Mononuclear cell (primary cell): ENCODE results near the gene DCTN2. TPM values are rescaled to one million over a fixed set of nuclear protein-coding genes. Genes with fewer than 3 reads are reported as not detected.
"Not testable (repeated sequence)": the region's sequence is repeated elsewhere in the genome, so short reads cannot be mapped to it uniquely, and the experiment has no call there.

ENCODE experiments used
- H3K27me3 ChIP-seq: 2 replicates; pipeline ENCODE4 v1.6.0; 2011; ENCODE audit warnings: low read length, control low read depth; ENCODE audit not compliant: insufficient read depth
- H3K4me1 ChIP-seq: 2 replicates; pipeline ENCODE4 v1.5.1; 2011; ENCODE audit warnings: mild to moderate bottlenecking, low read length, control low read depth; ENCODE audit not compliant: insufficient read depth
- H3K4me3 ChIP-seq: 2 replicates; pipeline ENCODE4 v1.5.1; 2011; ENCODE audit warnings: mild to moderate bottlenecking, low read length, moderate library complexity
- H3K9me3 ChIP-seq: 2 replicates; pipeline ENCODE4 v1.5.1; 2011; ENCODE audit warnings: low read depth, mild to moderate bottlenecking, control low read depth, low read length
- total RNA-seq: library from RNA; depleted of rRNA; stranded (reverse); fragments of >200 nt; gene quantifications from one replicate; pipeline ENCODE4 v1.2.3, GENCODE V29; 2012

DCTN2 gene
- total RNA-seq, 1 donor = 52.2 TPM

DNA sequence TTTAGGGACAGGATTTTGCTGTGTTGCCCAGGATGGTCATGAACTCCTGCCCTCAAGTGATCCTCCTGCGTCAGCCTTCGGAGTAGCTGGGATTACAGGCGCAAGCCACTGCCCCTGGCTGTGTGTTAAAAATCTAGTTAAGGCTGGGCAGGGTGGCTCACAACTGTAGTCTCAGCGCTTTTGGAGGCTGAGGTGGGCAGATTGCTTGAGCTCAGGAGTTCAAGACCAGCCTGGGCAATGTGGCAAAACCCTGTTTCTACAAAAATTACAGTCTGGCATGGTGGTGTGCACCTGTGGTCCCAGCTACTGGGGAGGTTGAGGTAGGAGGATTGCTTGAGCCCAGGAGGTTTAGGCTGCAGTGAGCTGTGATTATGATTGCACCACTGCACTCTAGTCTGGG is 35.8 kb downstream of the DCTN2 start:
- Histone ChIP-seq H3K4me3 (no peak overlapping the region), H3K9me3 (no peaks in the 10 kb centered on the region), H3K4me1 (no peaks in the 10 kb centered on the region), H3K27me3 (no peaks in the 10 kb centered on the region)

GRCh38 chr12:57507796-57508195 is 39.2 kb downstream of the DCTN2 start:
- not testable (repeated sequence) for H3K4me3 ChIP-seq, H3K27me3 ChIP-seq, H3K4me1 ChIP-seq, H3K9me3 ChIP-seq

GRCh38 chr12:57506541-57506940 is 40.5 kb downstream of the DCTN2 start:
- not testable (repeated sequence) for H3K27me3 ChIP-seq, H3K9me3 ChIP-seq, H3K4me3 ChIP-seq, H3K4me1 ChIP-seq

DNA sequence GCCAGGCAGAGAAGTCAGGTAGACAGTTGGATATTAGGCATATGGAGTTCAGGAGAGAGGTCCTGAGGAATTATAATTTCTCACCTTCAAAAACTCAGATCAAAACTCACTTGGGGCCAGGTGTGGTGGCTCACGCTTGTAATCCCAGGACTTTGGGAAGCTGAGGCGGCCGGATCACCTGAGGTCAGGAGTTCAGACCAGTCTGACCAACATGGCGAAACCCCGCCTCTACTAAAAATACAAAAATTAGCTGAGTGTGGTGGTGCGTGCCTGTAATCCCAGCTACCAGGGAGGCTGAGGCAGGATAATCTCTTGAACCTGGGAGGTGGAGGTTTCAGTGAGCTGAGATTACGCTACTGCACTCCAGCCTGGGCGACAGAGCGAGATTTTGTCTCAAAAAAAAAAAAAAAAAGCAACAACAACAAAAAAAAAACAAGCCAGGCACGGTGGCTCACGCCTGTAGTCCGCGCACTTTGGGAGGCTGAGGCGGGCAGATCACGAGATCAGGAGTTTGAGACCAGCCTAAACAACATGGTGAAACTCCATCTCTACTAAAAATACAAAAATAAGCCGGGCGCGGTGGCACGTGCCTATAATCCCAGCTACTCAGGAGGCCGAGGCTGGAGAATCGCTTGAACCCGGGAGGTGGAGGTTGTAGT is 44.6 kb downstream of the DCTN2 start:
- not testable (repeated sequence) for H3K4me1 ChIP-seq, H3K9me3 ChIP-seq, H3K27me3 ChIP-seq, H3K4me3 ChIP-seq

- no peaks in the 10 kb centered on the region for H3K9me3 ChIP-seq
- H3K27me3 ChIP-seq = no peaks in the 10 kb centered on the region
- H3K4me3 ChIP-seq = no peak overlapping the region
- H3K4me1 ChIP-seq = no peaks in the 10 kb centered on the region
Observed at GRCh38 chr12:57500213-57500612, 46.8 kb downstream of the DCTN2 start.

DNA sequence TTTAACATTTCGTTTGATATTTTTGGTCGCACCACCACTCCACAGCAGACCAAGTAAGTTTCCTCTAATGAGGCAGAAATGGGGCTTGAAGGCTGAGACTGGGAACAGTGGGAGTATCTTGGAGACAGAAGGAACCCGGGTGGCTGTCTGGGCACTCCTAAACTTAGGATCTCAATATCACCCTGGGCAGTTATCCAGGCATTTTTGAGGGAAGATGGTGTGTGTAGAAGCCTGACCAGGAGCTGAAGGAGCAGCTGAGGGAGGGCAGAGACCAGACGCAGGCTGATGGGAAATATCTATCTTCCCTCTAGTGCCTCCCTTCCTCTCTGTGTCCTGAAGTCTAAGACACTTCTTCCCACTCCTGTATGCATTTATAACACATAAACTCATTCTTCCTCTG is 48.4 kb downstream of the DCTN2 start:
- Histone ChIP-seq H3K27me3 (no peaks in the 10 kb centered on the region), H3K9me3 (no peaks in the 10 kb centered on the region), H3K4me3 (no peak overlapping the region), H3K4me1 (no peaks in the 10 kb centered on the region)

GRCh38 chr12:57498132-57498502 is 48.9 kb downstream of the DCTN2 start:
- H3K9me3 ChIP-seq = no peaks in the 10 kb centered on the region
- H3K4me1 ChIP-seq = no peaks in the 10 kb centered on the region
- H3K4me3 ChIP-seq = no peak overlapping the region
- H3K27me3 ChIP-seq = no peaks in the 10 kb centered on the region

GRCh38 chr12:57497223-57498131 is 49.5 kb downstream of the DCTN2 start:
- H3K9me3 ChIP-seq = no peaks in the 10 kb centered on the region
- no peaks in the 10 kb centered on the region for H3K4me1 ChIP-seq
- no peak overlapping the region for H3K4me3 ChIP-seq
- no peaks in the 10 kb centered on the region for H3K27me3 ChIP-seq

- Histone ChIP-seq H3K9me3 (no peaks in the 10 kb centered on the region), H3K4me1 (no peaks in the 10 kb centered on the region), H3K27me3 (no peaks in the 10 kb centered on the region)
Observed at GRCh38 chr12:57496822-57497221, 50.2 kb downstream of the DCTN2 start.

DNA sequence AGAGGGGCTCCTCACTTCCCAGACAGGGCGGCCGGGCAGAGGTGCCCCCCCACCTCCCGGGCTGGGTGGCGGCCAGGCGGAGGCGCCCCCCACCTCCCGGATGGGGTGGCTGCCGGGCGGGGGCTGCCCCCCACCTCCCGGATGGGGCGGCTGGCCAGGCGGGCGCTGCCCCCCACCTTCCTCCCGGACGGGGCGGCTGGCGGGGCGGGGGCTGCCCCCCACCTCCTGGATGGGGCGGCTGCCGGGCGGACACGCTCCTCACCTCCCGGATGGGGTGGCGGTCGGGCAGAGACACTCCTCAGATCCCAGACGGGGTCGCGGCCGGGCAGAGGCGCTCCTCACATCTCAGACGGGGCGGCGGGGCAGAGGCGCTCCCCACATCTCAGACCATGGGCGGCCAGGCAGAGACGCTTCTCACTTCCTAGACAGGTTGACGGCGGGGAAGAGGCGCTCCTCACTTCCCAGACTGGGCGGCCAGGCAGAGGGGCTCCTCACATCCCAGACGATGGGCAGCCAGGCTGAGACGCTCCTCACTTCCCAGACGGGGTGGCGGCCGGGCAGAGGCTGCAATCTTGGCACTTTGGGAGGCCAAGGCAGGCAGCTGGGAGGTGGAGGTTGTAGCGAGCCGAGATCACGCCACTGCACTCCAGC is 51.8 kb downstream of the DCTN2 start:
- H3K4me1 ChIP-seq, H3K27me3 ChIP-seq, H3K4me3 ChIP-seq, H3K9me3 ChIP-seq: not testable (repeated sequence)

More at GRCh38 chr12:57496822-57497221, 50.2 kb downstream of the DCTN2 start:
- H3K4me3 ChIP-seq = no peak overlapping the region

GRCh38 chr12:57491393-57492280 is 55.4 kb downstream of the DCTN2 start:
- peaks cover 18% of the 10 kb centered on the region for H3K4me1 ChIP-seq
- no peak overlapping the region for H3K4me3 ChIP-seq
- H3K9me3 ChIP-seq = no peaks in the 10 kb centered on the region
- no peaks in the 10 kb centered on the region for H3K27me3 ChIP-seq

GRCh38 chr12:57490126-57490525 is 56.9 kb downstream of the DCTN2 start:
- H3K9me3 ChIP-seq = no peaks in the 10 kb centered on the region
- no peak overlapping the region for H3K4me3 ChIP-seq
- H3K4me1 ChIP-seq = peaks cover 18% of the 10 kb centered on the region
- no peaks in the 10 kb centered on the region for H3K27me3 ChIP-seq

DNA sequence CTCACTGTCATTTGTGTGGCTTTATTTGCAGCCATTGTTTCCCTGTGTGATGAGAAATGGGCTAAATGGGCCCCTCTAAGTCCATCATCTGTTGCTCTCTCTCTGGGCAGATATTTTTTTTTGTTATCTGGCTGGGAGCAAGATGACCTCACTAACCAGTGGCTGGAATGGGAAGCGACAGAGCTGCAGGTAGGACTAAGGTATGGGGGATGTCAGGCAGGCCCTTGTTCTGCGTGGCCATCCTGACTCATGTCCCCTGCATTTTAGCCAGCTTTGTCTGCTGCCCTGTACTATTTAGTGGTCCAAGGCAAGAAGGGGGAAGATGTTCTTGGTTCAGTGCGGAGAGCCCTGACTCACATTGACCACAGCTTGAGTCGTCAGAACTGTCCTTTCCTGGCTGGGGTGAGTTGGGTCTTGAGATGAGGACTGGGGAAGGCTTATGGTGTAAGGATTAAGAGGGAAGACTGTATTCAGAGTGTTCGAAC is 57.8 kb downstream of the DCTN2 start:
- Histone ChIP-seq H3K4me3 (no peak overlapping the region), H3K4me1 (peaks cover 18% of the 10 kb centered on the region), H3K27me3 (no peaks in the 10 kb centered on the region), H3K9me3 (no peaks in the 10 kb centered on the region)

DNA sequence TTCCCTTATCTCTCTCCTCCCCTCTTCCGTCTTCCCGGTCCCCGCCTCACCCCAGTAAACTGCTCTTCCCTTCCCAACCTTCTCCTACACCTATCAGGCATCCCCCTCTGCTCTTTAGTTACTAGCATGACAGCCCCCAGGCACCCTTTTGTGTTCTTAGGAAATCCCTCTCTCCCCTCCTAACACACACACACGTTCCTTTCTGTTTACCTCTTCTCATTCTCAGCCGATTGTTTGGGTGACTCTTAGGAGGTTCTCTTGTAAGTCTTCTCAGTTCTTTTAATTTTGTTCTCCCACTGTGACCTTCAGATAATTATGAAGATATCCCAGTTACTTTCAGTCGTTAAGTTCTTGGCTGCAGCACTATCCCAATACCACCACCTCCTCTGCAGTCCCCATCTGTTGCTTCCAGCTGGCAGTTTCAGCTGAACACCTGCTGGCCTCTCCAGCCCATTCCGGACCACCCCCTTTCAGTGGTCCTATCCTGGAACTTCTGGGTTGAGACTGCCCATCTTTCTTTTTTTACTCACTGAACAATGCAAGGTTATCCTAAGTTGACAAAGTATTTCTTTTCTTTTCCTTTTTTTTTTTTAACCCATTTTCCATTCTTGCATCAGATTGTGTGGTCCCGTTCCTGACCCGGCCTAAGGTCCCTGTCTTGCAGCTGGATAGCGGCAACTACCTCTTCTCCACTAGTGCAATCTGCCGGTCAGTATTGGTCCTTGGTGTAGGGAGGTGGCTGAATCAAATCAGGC is 58.4 kb downstream of the DCTN2 start:
- Histone ChIP-seq H3K27me3 (no peaks in the 10 kb centered on the region), H3K4me3 (peak overlapping the region; percentile 92), H3K9me3 (no peaks in the 10 kb centered on the region), H3K4me1 (peaks cover 18% of the 10 kb centered on the region)
